GM19351 (cell line): ENCODE results near the gene TPD52L2.
A peak's percentile ranks its signal among the peaks of the same experiment; 100 is the strongest.

ENCODE experiments used
- ATAC-seq: cut with Tn5 transposase; IDR thresholded peaks from one replicate; pipeline ENCODE4 v1.9.1; 2021; ENCODE audit warnings: mild to moderate bottlenecking, moderate library complexity; ENCODE audit not compliant: unreplicated experiment

Gene TPD52L2

DNA sequence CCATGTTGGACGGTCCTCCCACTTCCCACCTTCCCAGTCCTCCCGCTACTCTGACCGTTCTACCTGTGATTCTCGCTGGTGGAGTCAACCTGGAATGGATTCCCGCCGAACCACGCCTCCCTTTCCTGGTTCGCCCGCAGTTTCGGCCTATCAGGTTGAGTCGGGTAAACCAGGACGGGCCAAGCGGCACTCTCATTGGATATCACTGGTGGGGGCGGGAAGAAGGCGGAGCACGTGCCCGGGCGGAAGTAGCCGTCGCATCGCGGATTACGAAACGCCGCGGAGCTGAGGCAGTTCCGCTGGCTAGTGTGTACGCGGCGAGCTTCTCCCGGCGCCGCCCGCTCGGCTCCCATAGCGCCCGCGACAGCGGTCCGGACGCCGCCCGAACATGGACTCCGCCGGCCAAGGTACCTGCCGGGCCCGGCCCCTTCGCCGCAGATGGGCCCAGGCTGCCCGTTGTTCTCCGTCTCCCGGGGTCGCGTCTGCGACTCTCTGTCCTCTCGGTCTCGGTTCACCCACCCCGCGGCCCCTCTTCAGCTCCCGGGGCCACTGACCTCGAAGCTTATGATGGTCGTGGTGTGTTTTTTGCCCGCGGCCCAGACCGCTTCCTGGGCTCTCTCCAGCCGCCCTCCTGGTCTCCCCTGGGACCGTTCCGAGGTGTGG, at the start of gene TPD52L2:
Gene TPD52L2, plus strand, starts transcription at position 293 of the 663 bp plus-strand sequence. Its CDS starts 96 bp downstream, at position 389.
- ATAC-seq: peak; percentile 64

DNA sequence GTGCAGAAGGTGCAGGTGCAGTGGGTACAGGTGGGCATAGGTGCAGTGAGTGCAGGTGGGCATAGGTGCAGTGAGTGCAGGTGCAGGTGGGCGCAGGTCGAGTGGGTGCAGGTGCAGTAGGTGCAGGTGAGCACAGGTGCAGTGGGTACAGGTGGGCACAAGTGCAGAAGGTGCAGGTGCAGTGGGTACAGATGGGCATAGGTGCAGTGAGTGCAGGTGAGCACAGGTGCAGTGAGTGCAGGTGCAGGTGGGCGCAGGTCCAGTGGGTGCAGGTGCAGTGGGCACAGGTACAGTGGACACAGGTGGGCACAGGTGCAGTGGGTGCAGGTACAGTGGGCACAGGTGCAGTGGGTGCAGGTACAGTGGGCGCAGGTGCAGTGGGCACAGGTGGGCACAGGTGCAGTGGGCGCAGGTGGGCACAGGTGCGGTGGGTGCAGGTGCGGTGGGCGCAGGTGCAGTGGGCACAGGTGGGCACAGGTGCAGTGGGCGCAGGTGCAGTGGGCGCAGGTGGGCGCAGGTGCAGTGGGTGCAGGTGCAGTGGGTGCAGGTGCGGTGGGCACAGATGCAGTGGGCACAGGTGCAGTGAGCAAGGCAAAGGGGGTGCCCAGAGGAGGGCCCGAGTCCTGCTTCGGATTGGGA, 49.3 kb upstream of the TPD52L2 start:
- no peak for ATAC-seq

DNA sequence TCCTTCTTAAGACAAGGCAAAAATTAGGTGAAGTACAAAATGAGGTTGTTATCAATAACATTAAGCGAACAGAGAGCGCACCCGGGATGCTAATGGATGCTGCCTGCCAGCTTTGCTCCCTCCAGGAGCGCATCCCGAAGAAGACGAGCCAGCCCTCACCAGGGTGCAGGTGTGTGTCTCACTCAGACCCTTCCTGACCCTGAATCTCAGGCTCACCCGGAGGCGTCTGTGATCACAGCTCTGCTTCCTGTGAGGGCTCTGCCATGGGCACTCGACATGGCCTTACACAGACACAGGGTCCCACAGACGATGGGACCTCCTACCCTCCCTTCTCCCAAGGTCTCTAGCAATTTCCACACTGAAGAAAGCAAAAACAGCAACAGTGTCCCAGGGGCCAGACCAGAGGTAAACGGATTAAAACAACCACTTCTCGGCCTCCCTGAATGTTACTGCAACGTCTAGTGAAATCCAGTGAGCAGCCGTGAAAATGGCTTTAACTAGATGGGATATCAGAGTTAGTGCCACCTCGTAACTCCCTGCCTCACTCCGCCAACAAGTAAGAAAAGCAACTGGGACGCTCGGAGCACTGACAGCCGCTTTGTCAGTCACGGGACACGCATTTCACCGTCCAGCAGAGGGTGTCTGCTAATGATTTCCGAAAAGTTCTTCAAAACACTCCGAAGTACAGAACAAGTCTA, 45.7 kb upstream of the TPD52L2 start:
- no peak for ATAC-seq

DNA sequence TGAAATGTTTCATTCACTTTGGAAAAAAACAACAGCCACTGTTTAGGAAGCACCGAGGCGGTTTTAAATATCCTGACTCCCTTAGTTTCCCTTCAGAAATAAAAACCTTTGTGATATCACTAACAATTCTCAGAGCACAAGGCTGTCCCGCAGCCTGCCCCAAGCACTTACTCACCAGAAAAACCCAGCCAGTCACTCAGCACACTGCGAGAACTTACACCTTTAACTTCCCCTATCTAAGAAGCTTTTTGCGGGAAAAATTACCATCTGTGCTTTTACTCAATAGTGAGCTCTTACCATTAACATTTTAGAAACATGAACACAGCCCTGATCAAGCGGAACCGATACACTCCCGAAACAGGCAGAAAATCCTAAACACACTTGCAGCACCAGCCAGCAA, 43.3 kb upstream of the TPD52L2 start:
- no peak for ATAC-seq

- ATAC-seq: no peak
These were observed 42.8 kb upstream of the TPD52L2 start for GRCh38 chr20:63822276-63822696.

GRCh38 chr20:63823691-63824311, 41.3 kb upstream of the TPD52L2 start:
- ATAC-seq: no peak

DNA sequence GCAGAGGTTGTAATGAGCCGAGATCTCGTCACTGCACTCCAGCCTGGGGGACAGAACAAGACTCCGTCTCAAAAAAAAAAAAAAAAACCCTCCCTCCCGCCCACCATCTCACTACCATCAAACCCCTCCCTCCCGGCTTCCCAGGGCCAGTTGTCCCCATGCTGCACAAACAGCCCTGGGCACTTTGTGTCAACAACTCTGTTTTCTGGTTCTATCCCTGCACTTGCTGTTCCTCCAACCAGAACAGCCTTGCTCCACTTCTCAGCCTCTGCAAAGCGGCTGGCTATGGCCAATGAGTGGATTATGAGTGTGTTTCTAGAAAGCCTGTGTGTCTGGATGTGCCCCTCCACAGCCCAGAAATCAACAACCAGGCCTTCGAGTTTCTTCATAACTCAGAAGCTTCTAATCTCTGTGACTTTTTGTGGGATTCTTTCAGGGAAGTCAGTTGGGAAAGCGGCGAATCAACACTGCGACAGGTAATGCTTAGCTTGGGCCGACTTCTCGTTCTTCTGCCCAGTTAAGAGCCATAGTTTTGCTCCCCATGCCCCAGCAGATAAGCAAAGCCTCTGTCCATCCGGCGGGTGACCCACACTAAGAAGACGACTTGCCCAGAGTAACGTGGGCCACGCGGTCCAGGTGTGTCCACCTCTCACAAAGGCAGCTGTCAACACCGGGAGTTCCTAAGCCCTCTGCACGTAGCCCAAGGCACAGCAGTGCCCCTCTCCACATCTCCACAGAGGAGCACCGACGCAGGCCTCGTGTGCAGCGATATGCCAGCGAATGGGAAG, 39.5 kb upstream of the TPD52L2 start:
- ATAC-seq: no peak

- ATAC-seq: no peak
These were observed 38.3 kb upstream of the TPD52L2 start for GRCh38 chr20:63826753-63827152.

- no peak for ATAC-seq
These were observed 36.9 kb upstream of the TPD52L2 start for GRCh38 chr20:63828124-63828523.

GRCh38 chr20:63828545-63828944, 36.5 kb upstream of the TPD52L2 start:
- ATAC-seq: no peak

GRCh38 chr20:63828951-63829350, 36.1 kb upstream of the TPD52L2 start:
- no peak for ATAC-seq

DNA sequence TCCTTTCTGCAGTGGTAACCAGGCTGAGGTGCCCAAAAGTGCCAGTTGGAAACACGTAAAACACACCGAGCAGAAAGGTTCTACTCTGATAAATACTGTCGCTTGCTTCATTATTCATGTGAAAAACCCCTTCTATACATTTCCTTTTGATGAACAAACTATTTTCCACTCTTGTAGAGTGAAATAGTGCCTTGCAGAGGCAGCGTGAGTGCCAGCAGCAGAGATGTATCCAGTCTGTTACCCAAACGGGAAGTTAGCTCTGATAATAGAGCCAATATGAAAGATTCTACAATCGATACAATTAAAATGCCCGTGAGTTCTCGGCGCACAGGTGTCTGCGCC, 35.5 kb upstream of the TPD52L2 start:
- ATAC-seq: no peak

GRCh38 chr20:63829945-63830835, 34.9 kb upstream of the TPD52L2 start:
- no peak for ATAC-seq

DNA sequence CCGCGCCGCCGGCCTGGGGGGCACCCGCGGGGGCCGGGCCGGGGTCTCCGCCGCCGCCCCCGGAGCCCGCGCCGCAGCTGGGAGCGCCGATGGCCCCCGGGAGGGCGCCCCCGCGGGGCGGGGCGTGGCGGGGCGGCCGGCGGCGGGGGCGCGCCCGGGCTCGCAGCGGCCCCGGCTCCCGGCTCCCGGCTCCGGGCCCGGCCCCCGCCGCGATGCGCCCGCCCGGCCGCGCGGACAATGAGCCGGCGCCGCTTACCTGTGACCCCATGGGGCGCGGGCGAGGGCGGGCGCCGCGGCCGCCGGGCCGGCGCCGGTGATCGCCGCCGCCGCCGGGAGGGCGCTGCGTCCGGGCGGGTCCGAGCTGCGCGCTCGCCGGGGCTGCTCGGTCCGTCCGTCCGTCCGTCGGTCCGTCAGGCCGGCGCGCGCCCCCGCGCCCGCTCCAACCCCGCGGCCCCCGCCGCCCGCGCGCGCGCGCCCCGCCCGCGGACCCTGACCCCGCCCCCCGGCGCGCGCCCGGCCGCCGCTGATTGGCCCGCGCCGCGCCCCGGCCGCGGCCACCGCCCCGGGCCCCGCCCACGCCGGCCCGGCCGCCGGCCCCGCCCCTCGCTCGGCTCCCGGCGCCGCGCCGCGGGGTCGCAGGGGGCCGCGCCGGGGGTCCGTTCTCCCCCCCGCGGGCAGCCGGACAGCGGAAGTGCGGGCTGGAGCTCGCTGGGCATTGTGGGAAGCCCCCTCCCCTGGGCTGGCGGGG, 34.1 kb upstream of the TPD52L2 start, which contains the start of gene ZBTB46:
Gene ZBTB46, minus strand, starts transcription at position 424 of the 748 bp plus-strand sequence. CDS start 40,507 bp downstream, outside the sequence.
- peak; percentile 59 for ATAC-seq

DNA sequence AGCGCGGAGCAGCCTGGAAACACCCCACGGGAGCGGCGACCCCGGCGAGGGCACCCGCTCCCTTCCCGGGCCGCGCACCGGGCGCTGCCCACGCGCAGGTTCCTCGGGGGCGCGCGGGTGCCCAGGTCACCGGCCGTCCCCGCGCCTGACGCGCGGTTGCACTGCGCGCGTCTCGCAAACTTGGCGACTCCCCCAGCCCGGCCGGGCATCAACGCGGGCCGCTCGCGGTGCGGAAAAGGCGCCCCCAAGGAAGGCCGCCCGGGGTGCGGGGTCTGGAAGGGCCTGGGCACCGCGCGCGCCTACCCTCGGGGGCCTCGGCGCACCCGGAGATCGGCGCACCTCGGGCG, 33.5 kb upstream of the TPD52L2 start:
- no peak for ATAC-seq

DNA sequence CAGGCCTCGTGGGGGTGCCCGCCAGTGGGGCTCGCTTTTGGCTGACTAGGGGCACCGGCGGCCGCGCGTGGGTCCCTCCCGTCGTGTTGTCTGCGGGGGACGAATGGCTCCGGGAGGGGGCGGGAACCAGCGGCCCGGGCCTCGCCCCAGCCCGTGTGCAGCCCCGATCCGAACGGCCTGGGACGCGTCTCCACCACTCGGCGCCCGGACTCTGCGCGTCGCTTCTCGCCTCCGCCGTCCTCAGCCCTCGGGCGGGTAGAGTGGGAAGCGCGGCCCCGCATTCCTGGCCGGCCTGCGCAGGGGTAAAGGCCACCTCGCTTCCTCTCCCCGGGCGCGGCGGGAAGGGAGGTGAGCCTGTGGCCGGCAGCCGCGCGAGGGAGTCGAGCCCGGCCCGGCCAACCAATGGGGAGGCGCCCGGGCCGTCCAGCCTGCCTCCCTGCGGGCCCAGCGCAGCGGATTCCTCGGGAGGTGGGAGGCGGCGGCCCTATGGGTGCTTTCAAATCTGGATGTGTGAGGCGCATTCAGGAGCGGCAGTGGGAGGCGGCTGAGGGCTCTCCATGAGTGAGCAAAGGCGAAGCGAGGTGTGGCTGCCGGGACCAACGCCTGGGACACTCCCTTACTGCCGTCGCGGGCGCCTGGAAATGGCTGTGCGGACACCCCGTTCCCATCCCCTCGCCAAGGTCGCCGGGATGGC, 32.9 kb upstream of the TPD52L2 start:
- ATAC-seq: no peak

GRCh38 chr20:63833776-63834490, 31.1 kb upstream of the TPD52L2 start:
- no peak for ATAC-seq

GRCh38 chr20:63834491-63834880, 30.6 kb upstream of the TPD52L2 start:
- no peak for ATAC-seq
